ENCODE measurements around the gene CEMIP. TPM values are rescaled to one million over a fixed set of nuclear protein-coding genes. Genes with fewer than 3 reads are reported as not detected.

CEMIP gene
- total RNA-seq, 1 experiment from 2014 or later = 3.5 TPM

DNA sequence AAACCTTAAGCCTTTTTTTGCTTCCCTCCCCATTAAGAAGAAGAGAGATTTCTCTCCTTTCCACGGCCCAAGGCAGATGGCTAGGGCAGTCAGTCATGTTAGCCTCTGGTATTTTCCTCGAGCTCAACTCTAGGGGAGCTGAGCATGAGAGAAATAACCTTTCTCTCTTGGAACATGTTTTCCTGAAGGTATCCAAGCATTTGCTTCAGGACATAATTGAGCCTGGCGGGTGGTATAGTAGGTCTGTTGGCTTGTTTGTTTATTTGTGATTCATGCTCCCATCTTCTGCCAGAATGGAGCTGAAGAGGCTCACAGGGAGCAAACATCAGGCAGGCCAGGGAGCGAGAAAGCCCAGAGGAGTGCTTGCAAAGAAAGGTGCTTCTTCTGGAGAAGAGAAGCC, 108.0 kb downstream of the CEMIP start (continued):
- TF ChIP-seq POLR2A (IDR thresholded peaks at IDR 0.05; ENCODE audit: borderline replicate concordance, extremely low read depth, insufficient read depth, insufficient read length) = no peak
- no peak for TF ChIP-seq POLR2AphosphoS5 (IDR thresholded peaks at IDR 0.05; ENCODE audit: low read depth, low read length)

DNA sequence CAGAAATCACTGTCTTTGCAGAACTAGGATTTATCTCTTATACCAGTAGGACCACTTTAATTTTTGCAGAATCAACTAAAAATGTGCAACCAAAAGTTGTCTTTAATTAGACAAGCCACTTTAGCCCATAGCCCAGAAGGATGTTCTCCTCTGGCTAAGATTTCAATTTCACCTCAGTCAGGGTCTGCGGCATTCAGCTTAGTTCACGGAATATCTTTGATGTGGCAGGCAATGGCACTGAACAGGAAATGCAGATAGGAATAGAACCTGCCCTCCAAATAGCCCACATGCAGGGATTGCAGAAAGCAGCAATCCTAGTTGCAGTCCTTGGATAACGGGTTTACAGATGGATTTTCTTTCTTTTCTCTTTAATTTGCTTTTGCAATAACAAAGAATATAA, 109.7 kb downstream of the CEMIP start:
- H3K9me2 ChIP-seq (ENCODE audit: insufficient read depth) = no peaks in the 10 kb centered on the region
- H3K4me3 ChIP-seq (replicated peaks in 1 of 2; ENCODE audit: low read depth in 1 of 2, low read length in 2 of 2) = no peak overlapping the region
- CTCF ChIA-PET = no interaction called here

DNA sequence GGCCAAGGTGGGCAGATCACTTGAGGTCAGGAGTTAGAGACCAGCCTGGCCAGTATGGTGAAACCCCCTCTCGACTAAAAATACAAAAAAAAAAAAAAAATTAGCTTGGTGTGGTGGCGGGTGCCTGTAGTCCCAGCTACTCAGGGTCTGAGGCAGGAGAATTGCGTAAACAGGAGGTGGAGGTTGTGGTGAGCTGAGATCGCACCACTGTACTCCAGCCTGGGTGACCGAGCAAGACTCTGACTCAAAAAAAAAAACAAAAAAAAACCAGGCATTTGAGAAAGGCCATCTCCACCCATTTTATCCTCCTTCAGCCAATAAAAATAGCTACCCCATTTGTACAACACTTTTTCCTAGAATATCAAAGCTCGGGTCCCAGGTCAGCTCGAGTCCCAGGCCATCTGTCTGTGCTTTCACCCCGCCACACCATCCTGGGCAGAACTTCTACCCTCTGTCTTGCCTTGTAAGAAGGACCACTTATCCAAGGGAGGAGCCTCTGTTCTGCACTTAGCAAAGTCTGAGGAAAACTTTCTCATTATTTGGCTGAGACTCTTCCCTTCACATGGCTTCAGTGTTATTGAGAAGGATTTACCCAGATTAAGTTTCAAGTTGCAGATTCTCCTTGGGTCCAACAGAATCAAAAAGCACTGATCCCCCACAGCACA, 111.3 kb downstream of the CEMIP start:
- POLR2A ChIA-PET = no interaction called here
- H3K9me2 ChIP-seq (ENCODE audit: insufficient read depth) = no peaks in the 10 kb centered on the region

More for the DNA sequence above, 109.7 kb downstream of the CEMIP start:
- DNase-seq (ENCODE audit: low read depth, low spot score) = no peak
- H3K4me1 ChIP-seq (ENCODE audit: control insufficient read depth in 1 of 2, insufficient read depth in 2 of 2, low read length in 2 of 2) = no peaks in the 10 kb centered on the region; a peak in 1 of 4 replicates
- intact Hi-C loops (cut with micrococcal nuclease) = no loop called here
- H3K79me2 ChIP-seq (ENCODE audit: insufficient read depth, low read length) = no peaks in the 10 kb centered on the region
- H3K27me3 ChIP-seq (ENCODE audit: insufficient read depth, low read length) = no peaks in the 10 kb centered on the region
- no peak for TF ChIP-seq SP1 (IDR thresholded peaks at IDR 0.05; ENCODE audit: low read depth)
- TF ChIP-seq CBX3 (IDR thresholded peaks at IDR 0.05; ENCODE audit: low read depth) = no peak
- TF ChIP-seq, protein P1, sequence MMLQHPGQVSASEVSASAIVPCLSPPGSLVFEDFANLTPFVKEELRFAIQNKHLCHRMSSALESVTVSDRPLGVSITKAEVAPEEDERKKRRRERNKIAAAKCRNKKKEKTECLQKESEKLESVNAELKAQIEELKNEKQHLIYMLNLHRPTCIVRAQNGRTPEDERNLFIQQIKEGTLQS (IDR thresholded peaks at IDR 0.05) = no peak
- TF ChIP-seq EGR1 (IDR thresholded peaks at IDR 0.05; ENCODE audit: low read depth) = no peak
- no peak for TF ChIP-seq YY1 (IDR thresholded peaks at IDR 0.05; ENCODE audit: extremely low read depth, insufficient replicate concordance, low read depth, low read length)
- no peak for TF ChIP-seq CEBPB (IDR thresholded peaks at IDR 0.05; ENCODE audit: low read depth)
- TF ChIP-seq JUND (IDR thresholded peaks at IDR 0.05) = no peak
- TF ChIP-seq POLR2AphosphoS5 (IDR thresholded peaks at IDR 0.05; ENCODE audit: low read depth, low read length) = no peak
- H3K36me3 ChIP-seq (ENCODE audit: control insufficient read depth in 1 of 2, insufficient read depth in 2 of 2, low read length in 2 of 2) = peaks cover 0 to 9% of the 10 kb centered on the region in 2 experiments; a peak in 1 of 4 replicates
- H3K9ac ChIP-seq (ENCODE audit: low read length) = no peak overlapping the region
- no peak overlapping the region for H3K4me2 ChIP-seq (ENCODE audit: low read length)
- no peaks in the 10 kb centered on the region for H4K20me1 ChIP-seq (ENCODE audit: insufficient read depth)
- H3K27ac ChIP-seq (ENCODE audit: low read depth, low read length) = no peak overlapping the region
- BruUV-seq (replicated peaks) = no TSS peak
- no peak for ATAC-seq
- H3K9me3 ChIP-seq (ENCODE audit: control insufficient read depth in 1 of 2, insufficient read depth in 1 of 2, low read depth in 1 of 2, low read length in 2 of 2) = no peaks in the 10 kb centered on the region
- ChIA-PET RAD21 (ENCODE audit: low non-redundant PET in 1 of 2, low total read pairs in 2 of 2, uncharacterized antibody in 2 of 2, unreplicated experiment in 2 of 2) (no interaction called here), POLR2A (no interaction called here)
- no peak overlapping the region for H2AFZ ChIP-seq (ENCODE audit: low read depth, low read length, poor library complexity, severe bottlenecking)

More for the DNA sequence above, 111.3 kb downstream of the CEMIP start:
- no peaks in the 10 kb centered on the region for H4K20me1 ChIP-seq (ENCODE audit: insufficient read depth)
- H3K9me3 ChIP-seq (ENCODE audit: control insufficient read depth in 1 of 2, insufficient read depth in 1 of 2, low read depth in 1 of 2, low read length in 2 of 2) = no peaks in the 10 kb centered on the region
- no peaks in the 10 kb centered on the region for H3K27me3 ChIP-seq (ENCODE audit: insufficient read depth, low read length)
- H3K36me3 ChIP-seq (ENCODE audit: control insufficient read depth in 1 of 2, insufficient read depth in 2 of 2, low read length in 2 of 2) = peaks cover 0 to 4% of the 10 kb centered on the region in 2 experiments; a peak in 1 of 4 replicates
- H3K4me2 ChIP-seq (ENCODE audit: low read length) = no peak overlapping the region
- no peak overlapping the region for H3K4me3 ChIP-seq (replicated peaks in 1 of 2; ENCODE audit: low read depth in 1 of 2, low read length in 2 of 2)
- intact Hi-C loops (cut with micrococcal nuclease) = no loop called here
- RAD21 ChIA-PET (ENCODE audit: low non-redundant PET in 1 of 2, low total read pairs in 2 of 2, uncharacterized antibody in 2 of 2, unreplicated experiment in 2 of 2) = interaction anchor here in 1 of 2 experiments (0.6 kb wide), 1 partner anchor 29 kb away, joined by 3 read pairs; no protein-coding TSS in a partner anchor
- CTCF ChIA-PET = no interaction called here
- ATAC-seq (no peak), DNase-seq (ENCODE audit: low read depth, low spot score) (no peak)
- no peak overlapping the region for H3K27ac ChIP-seq (ENCODE audit: low read depth, low read length)
- H3K9ac ChIP-seq (ENCODE audit: low read length) = no peak overlapping the region
- BruUV-seq (replicated peaks) = no TSS peak
- H2AFZ ChIP-seq (ENCODE audit: low read depth, low read length, poor library complexity, severe bottlenecking) = no peak overlapping the region
- H3K79me2 ChIP-seq (ENCODE audit: insufficient read depth, low read length) = no peaks in the 10 kb centered on the region
- TF ChIP-seq FOSL1 (IDR thresholded peaks at IDR 0.05; ENCODE audit: low read depth) (no peak), ELF1 (IDR thresholded peaks at IDR 0.05; ENCODE audit: borderline replicate concordance, low read depth) (no peak), RAD21 (IDR thresholded peaks at IDR 0.05; ENCODE audit: low read depth) (no peak), POLR2AphosphoS5 (IDR thresholded peaks at IDR 0.05; ENCODE audit: low read depth, low read length) (no peak), POLR2A (IDR thresholded peaks at IDR 0.05; ENCODE audit: borderline replicate concordance, extremely low read depth, insufficient read depth, insufficient read length) (no peak), SP1 (IDR thresholded peaks at IDR 0.05; ENCODE audit: low read depth) (no peak), TCF7L2 (IDR thresholded peaks at IDR 0.05; ENCODE audit: borderline replicate concordance, extremely low read depth, insufficient read depth, insufficient read length) (no peak), EZH2phosphoT487 (IDR thresholded peaks at IDR 0.05; ENCODE audit: borderline replicate concordance) (no peak), EZH2 (IDR thresholded peaks at IDR 0.05) (no peak)
- TF ChIP-seq, protein P2, sequence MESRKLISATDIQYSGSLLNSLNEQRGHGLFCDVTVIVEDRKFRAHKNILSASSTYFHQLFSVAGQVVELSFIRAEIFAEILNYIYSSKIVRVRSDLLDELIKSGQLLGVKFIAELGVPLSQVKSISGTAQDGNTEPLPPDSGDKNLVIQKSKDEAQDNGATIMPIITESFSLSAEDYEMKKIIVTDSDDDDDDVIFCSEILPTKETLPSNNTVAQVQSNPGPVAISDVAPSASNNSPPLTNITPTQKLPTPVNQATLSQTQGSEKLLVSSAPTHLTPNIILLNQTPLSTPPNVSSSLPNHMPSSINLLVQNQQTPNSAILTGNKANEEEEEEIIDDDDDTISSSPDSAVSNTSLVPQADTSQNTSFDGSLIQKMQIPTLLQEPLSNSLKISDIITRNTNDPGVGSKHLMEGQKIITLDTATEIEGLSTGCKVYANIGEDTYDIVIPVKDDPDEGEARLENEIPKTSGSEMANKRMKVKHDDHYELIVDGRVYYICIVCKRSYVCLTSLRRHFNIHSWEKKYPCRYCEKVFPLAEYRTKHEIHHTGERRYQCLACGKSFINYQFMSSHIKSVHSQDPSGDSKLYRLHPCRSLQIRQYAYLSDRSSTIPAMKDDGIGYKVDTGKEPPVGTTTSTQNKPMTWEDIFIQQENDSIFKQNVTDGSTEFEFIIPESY (IDR thresholded peaks at IDR 0.05; ENCODE audit: extremely low read depth, insufficient replicate concordance, low read length) = no peak
- TF ChIP-seq, protein P3, sequence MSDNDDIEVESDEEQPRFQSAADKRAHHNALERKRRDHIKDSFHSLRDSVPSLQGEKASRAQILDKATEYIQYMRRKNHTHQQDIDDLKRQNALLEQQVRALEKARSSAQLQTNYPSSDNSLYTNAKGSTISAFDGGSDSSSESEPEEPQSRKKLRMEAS (IDR thresholded peaks at IDR 0.05) = no peak
- no peaks in the 10 kb centered on the region for H3K4me1 ChIP-seq (ENCODE audit: control insufficient read depth in 1 of 2, insufficient read depth in 2 of 2, low read length in 2 of 2)

All from HCT116 (cell line).